Stimulated activated CD8-positive, alpha-beta memory T cell treated with anti-CD3 and anti-CD28 coated beads, Interleukin-2, amount 100 ng/mL, for 1 hour (primary cell): ENCODE results near the gene CEACAM21.

Source experiments
- DNase-seq, 2 donors: peaks; one replicate each; pipeline ENCODE4 v3.0.0-alpha.2; 2020; ENCODE audit warnings: low read depth in 2 of 2

CEACAM21 gene

GRCh38 chr19:41584260-41584810, 8.4 kb downstream of the CEACAM21 start:
- no peak for DNase-seq

GRCh38 chr19:41584931-41585330, 9.0 kb downstream of the CEACAM21 start:
- DNase-seq: no peak

GRCh38 chr19:41586064-41586463, 10.1 kb downstream of the CEACAM21 start:
- DNase-seq: no peak

- no peak for DNase-seq
Measured at GRCh38 chr19:41587101-41587837, 11.3 kb downstream of the CEACAM21 start.

- no peak for DNase-seq
Measured at GRCh38 chr19:41587838-41588210, 11.9 kb downstream of the CEACAM21 start.

GRCh38 chr19:41588497-41589209, 12.7 kb downstream of the CEACAM21 start:
- DNase-seq: no peak

- no peak for DNase-seq
Measured at GRCh38 chr19:41589371-41589770, 13.4 kb downstream of the CEACAM21 start.

GRCh38 chr19:41590936-41591335, 15.0 kb downstream of the CEACAM21 start:
- DNase-seq: no peak

- DNase-seq: no peak
Measured at GRCh38 chr19:41591951-41592562, 16.1 kb downstream of the CEACAM21 start.

GRCh38 chr19:41595258-41595889, 19.4 kb downstream of the CEACAM21 start:
- DNase-seq: peak; percentile 33 to 44

- no peak for DNase-seq
Measured at GRCh38 chr19:41595890-41596280, 19.9 kb downstream of the CEACAM21 start.

GRCh38 chr19:41597600-41598041, 21.7 kb downstream of the CEACAM21 start:
- peak; percentile 48 to 53 for DNase-seq

GRCh38 chr19:41599175-41599966, 23.4 kb downstream of the CEACAM21 start:
- no peak for DNase-seq

GRCh38 chr19:41601771-41602170, 25.8 kb downstream of the CEACAM21 start:
- no peak for DNase-seq

GRCh38 chr19:41604831-41605230, 28.9 kb downstream of the CEACAM21 start:
- DNase-seq: no peak

GRCh38 chr19:41606215-41606837, 30.4 kb downstream of the CEACAM21 start:
- no peak for DNase-seq

GRCh38 chr19:41607668-41608067, 31.7 kb downstream of the CEACAM21 start:
- DNase-seq: no peak

- DNase-seq: no peak
Measured at GRCh38 chr19:41610789-41611188, 34.8 kb downstream of the CEACAM21 start.

GRCh38 chr19:41612483-41612882, 36.5 kb downstream of the CEACAM21 start:
- DNase-seq: no peak

GRCh38 chr19:41615207-41615606, 39.2 kb downstream of the CEACAM21 start:
- no peak for DNase-seq
